Activated gamma-delta T cell treated with Interleukin-2 at 50 U/mL for 16 hours (primary cell): ENCODE results near the gene PON1.

Experiments used
- DNase-seq: peaks from one replicate; pipeline ENCODE4 v3.0.0-alpha.2; 2020

PON1 gene

DNA sequence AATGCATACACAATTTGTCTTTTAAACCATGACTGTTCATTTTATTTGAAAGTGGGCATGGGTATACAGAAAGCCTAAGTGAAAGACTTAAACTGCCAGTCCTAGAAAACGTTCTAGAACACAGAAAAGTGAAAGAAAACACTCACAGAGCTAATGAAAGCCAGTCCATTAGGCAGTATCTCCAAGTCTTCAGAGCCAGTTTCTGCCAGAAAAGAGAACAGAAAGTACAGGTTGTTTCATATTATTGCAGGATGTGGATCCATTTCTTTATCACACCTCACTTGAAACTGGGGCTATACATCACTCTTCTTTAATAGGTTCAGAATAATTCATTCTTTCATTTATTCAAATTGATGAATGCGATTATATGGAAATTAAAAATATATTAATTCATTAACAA is 7.7 kb downstream of the PON1 start:
- DNase-seq = no peak

DNA sequence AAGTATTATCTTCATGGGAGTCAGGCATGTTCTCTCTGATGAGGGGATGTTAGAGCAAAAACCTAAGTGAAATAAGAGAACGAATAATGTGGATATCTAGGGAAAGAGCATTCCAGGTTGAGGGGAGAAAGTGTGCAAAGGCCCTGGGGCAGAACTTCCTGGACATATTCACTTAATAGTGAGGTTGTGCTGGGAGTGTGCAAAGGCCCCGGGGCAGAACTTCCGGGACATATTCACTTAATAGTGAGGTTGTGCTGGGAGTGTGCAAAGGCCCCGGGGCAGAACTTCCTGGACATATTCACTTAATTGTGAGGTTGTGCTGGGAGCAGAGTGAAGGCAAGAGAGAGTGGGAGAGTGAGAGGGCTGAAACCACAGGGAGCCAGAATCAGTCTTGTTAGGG is 11.8 kb downstream of the PON1 start:
- no peak for DNase-seq

- DNase-seq = no peak
Observed at GRCh38 chr7:95311389-95311788, 12.9 kb downstream of the PON1 start.

- DNase-seq = no peak
Observed at GRCh38 chr7:95309951-95310350, 14.4 kb downstream of the PON1 start.

GRCh38 chr7:95304990-95305389 is 19.3 kb downstream of the PON1 start:
- DNase-seq = no peak

GRCh38 chr7:95303013-95303905 is 21.1 kb downstream of the PON1 start:
- no peak for DNase-seq

DNA sequence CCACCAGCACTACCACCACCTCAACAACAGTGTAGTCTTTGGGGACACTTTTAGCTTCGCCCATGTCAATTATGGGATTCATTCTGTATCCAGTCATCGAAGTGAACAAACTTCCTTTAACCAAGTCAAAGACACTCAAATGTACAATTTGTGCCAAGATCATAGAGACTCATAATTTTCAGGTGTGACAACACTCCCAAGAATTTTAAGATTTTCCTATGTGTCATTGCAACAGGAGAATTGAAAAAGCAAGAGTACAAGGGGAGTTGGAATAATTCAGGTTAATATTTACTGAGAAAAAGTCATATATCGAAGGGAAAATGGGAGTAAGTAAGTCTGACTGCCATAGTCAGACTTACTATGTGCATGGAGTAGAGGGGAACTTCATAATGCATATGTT is 26.2 kb downstream of the PON1 start:
- DNase-seq = no peak

DNA sequence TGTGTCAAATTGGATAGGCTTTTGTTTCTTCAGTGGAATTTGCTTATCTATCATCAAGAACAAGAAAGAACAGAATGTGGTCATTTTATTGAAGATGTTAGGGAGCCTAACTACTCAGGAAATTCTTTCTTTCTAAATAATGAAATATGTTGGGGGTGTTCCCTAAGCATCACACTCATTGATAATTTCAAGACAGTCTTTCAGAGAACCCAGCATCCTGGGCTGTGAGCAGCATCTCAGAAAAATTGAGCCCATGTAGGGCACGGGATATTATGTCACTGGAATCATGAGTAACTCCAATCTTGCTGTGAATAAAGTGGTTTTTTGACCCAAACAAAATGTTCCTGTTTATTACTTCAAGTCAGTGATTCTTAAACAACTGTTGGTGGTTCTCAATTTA is 27.3 kb downstream of the PON1 start:
- no peak for DNase-seq

- DNase-seq = no peak
Observed at GRCh38 chr7:95296456-95296855, 27.9 kb downstream of the PON1 start.

GRCh38 chr7:95295397-95295796 is 28.9 kb downstream of the PON1 start:
- no peak for DNase-seq

GRCh38 chr7:95290166-95290830 is 34.0 kb downstream of the PON1 start:
- no peak for DNase-seq

GRCh38 chr7:95286096-95286495 is 38.2 kb downstream of the PON1 start:
- no peak for DNase-seq

DNA sequence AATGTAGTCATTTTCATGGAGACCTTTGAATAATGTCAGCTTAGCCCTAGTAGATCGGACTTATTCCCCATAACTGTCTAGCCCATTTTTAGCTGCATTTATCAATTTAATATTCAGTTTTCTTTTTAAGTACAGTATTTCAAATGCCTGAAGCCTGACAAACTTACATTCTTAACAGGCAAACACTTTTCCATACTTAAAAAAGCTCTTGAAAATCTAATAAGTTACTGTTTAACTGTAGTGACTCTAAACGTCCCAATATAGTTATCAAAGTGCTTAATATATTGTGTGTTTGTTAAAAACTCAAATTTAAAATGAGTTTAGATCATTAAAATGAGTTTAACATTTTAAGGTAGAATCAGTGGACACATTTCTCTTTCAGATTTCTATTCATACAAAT is 44.9 kb downstream of the PON1 start:
- DNase-seq = no peak

DNA sequence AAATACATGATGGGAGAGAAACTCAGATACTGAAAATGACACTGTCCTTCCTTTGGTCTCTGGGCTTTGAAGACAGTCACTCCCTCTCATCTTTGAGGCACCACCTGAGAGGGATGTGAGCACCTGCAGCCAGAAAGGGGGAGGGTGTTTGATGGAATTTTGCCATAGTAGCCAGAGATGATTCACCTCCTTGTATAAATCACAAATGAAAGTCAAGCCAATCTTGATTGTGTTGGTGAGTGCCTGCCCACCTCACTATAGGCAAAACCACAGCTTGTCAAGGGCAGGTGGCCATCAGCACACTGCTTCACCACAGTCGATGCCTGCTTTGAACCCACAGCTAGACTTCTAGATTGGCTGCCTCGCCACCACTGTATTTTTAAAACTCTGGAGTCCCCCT is 48.2 kb downstream of the PON1 start:
- no peak for DNase-seq

- no peak for DNase-seq
Observed at GRCh38 chr7:95269640-95270039, 54.7 kb downstream of the PON1 start.

DNA sequence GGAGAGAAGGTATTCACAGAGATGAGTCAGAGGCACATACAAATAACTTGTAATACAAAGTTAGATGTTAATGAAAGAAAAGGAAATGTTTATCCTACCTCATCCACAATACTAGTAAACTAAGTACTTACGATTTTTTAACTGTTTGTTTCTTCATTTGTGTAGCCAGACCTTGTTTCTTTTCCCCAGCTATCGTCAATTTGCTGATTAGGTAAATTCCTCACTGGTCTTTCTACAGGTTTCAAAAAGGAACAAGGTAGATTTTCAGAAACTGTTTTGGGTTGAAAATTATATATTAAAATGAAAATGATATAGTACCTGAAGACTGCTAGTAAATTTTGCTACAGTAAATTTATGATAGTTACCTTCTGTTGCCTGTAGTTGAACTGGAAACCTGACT is 56.6 kb downstream of the PON1 start:
- DNase-seq = no peak

DNA sequence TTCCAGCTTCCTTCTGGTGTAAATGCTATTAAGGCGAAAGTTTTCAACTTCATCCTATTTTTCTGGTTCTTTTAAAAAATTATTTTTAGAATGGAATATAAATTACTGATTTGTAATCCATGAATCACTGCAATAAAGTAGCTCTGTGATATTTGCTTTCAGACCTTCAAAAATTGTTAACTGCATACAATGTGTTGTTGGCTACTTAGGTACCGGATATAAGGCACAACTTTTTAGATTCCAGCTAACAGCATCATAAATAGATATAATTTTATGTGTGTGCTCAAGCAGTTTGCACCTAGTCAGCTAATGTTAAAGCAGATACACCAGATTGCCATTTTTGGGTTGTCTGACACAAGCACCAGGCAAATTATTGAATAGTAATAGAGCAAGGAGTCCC is 58.7 kb downstream of the PON1 start:
- DNase-seq = no peak

- DNase-seq = no peak
Observed at GRCh38 chr7:95264363-95264891, 59.9 kb downstream of the PON1 start.

DNA sequence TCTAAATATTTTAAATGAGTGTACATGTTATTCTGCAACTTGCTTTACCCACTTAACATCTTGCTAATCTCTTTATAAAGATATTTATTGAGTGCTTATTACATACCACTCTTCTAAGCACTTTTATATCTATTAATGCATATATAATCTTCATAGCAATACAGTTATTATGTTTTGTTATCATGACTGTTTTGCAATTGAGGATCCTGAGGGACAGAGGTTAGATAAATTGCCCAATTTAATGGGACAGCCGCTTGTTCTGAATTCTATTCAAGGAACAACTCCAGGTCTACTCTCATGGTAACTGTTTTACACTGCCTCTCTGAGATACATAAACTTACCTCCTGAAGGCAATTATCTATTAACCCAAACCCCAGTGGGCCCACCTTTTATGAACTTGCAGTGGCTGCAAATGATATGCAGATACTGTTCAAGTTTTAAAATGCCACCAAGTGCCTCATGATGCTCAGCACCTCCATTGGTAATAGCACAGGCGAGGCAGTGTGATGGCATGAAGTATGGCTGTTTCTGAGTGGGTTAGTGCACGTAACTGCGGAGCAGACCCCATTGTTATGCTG is 60.5 kb downstream of the PON1 start:
- no peak for DNase-seq

GRCh38 chr7:95262875-95263274 is 61.5 kb downstream of the PON1 start:
- DNase-seq = no peak

- DNase-seq = no peak
Observed at GRCh38 chr7:95261895-95262415, 62.4 kb downstream of the PON1 start.

DNA sequence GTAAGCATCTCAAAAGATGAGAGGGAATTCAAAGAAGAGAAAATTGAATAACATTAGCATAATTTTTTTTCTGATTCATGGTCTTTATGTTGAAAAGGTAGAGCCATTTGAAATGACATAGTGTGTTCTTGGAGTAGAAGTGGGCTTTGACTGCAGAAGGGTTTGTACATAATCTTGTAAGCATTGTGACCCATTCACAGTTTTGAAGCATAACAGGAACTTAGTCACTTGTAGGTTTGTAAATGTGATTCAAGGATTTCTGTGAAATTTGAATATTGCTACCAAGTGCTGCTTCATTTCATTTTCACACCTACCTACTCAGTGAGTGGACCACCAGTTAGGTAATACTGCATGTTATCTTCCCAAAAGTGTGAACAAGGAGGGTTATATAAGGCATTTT is 68.6 kb downstream of the PON1 start:
- no peak for DNase-seq

DNA sequence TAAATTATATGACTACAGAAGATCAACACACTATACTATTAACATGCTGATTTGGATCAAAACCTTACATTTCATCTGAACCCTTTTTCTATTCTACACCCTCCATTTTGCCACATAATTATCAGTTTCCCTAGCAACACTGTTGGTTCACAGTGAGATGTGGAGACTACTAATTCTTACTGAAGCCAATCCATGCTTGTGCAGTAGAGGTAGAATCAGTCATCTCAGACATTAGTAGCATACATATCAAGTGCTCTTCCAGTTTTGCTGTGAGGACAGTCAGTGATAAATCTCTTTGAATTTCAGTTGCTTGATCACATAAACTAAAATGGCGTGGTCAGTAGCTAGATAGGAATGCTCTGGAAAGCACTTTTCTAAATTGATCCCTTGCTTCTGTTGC is 70.3 kb downstream of the PON1 start:
- DNase-seq = no peak

GRCh38 chr7:95251966-95252365 is 72.4 kb downstream of the PON1 start:
- no peak for DNase-seq
